Loucy (cell line): ENCODE results near the gene NXPE4.

Experiments used
- CTCF ChIP-seq: fragments of 200-600 bp; sonication (generic); conservative IDR thresholded peaks from 2 replicates; pipeline ENCODE4 v1.5.1; 2014; ENCODE audit warnings: mild to moderate bottlenecking, antibody characterized with exemption, low read length
- EZH2phosphoT487 ChIP-seq: fragments of 200-600 bp; IDR thresholded peaks from 2 replicates; pipeline ENCODE4 v1.6.1; 2018; ENCODE audit warnings: antibody characterized with exemption, mild to moderate bottlenecking, moderate library complexity, borderline replicate concordance

- TF ChIP-seq CTCF, result no peak
- TF ChIP-seq EZH2phosphoT487, result no peak
Measured at GRCh38 chr11:114559425-114560310, 35.9 kb downstream of the NXPE4 start, which contains the start of gene NXPE1.
